Measurements from ENCODE around the gene SH3GL1. TPM values are rescaled to one million over a fixed set of nuclear protein-coding genes. Genes with fewer than 3 reads are reported as not detected.

Gene SH3GL1
- total RNA-seq, 1 experiment from 2014 or later, result 108 TPM

- H3K27me3 ChIP-seq (replicated peaks; ENCODE audit: insufficient read depth, low read depth, low read length, poor library complexity), result no peaks in the 10 kb centered on the region
- H3K36me3 ChIP-seq (ENCODE audit: insufficient read depth, low read length, poor library complexity, severe bottlenecking), result no peaks in the 10 kb centered on the region
- TF ChIP-seq EZH2 (IDR thresholded peaks at IDR 0.05; ENCODE audit: borderline replicate concordance, low read depth, low read length, poor library complexity, severe bottlenecking), result no peak
- TF ChIP-seq, protein P1, sequence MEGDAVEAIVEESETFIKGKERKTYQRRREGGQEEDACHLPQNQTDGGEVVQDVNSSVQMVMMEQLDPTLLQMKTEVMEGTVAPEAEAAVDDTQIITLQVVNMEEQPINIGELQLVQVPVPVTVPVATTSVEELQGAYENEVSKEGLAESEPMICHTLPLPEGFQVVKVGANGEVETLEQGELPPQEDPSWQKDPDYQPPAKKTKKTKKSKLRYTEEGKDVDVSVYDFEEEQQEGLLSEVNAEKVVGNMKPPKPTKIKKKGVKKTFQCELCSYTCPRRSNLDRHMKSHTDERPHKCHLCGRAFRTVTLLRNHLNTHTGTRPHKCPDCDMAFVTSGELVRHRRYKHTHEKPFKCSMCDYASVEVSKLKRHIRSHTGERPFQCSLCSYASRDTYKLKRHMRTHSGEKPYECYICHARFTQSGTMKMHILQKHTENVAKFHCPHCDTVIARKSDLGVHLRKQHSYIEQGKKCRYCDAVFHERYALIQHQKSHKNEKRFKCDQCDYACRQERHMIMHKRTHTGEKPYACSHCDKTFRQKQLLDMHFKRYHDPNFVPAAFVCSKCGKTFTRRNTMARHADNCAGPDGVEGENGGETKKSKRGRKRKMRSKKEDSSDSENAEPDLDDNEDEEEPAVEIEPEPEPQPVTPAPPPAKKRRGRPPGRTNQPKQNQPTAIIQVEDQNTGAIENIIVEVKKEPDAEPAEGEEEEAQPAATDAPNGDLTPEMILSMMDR (conservative IDR thresholded peaks at IDR 0.05; ENCODE audit: low read depth, low read length), result no peak
- POLR2A ChIA-PET (ENCODE audit: low non-redundant PET), result no interaction called here
- H3K4me1 ChIP-seq (ENCODE audit: insufficient read depth, low read length, poor library complexity, severe bottlenecking), result peaks cover 10% of the 10 kb centered on the region
- CTCF ChIA-PET, result no interaction called here
- DNase-seq (ENCODE audit: low spot score), result no peak
- H3K4me3 ChIP-seq (ENCODE audit: low read depth, low read length, poor library complexity, severe bottlenecking), result no peak overlapping the region
- peak overlapping the region; percentile 58 for H3K27ac ChIP-seq (ENCODE audit: low read depth, low read length, poor library complexity, severe bottlenecking)
- BruUV-seq (replicated peaks), result no TSS peak
- intact Hi-C loops (cut with micrococcal nuclease; ENCODE audit: unreplicated experiment), result no loop called here
- H3K9me3 ChIP-seq (ENCODE audit: low read depth, low read length, poor library complexity, severe bottlenecking), result no peaks in the 10 kb centered on the region
Observed at GRCh38 chr19:4385291-4386040, 14.9 kb downstream of the SH3GL1 start.

DNA sequence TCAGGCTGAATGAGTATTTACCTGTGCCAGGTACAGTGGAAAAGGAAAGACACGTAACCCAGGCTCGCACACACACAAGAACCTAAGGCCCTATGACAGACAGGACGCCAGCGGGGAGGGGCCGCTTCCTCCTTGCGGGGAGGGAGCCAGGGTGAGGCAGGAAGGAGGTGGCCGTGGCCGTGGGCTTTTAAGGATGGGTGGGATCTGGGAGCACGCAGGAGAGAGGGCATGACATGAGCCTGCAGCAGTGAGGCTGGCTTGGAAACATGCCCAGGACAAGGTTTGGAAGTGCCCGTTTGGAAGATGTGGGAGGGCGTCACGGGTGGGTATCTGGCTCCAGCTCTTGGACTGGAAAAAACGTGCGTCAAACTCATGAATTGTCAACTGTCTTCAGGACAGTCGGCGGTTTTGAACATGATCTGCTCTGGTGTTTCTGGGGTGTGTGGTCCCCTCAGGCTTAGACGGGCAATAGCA lies 20.1 kb downstream of the SH3GL1 start:
- H3K4me3 ChIP-seq (ENCODE audit: low read depth, low read length, poor library complexity, severe bottlenecking), result no peak overlapping the region
- ChIA-PET CTCF (interaction anchor here (1.0 kb wide), 1 partner anchor 28 kb away, joined by 6 read pairs; no protein-coding TSS in a partner anchor), POLR2A (ENCODE audit: low non-redundant PET) (interaction anchor here (0.6 to 0.7 kb wide), 2 partner anchors 9 to 411 kb away, joined by 9 to 10 read pairs; no protein-coding TSS in a partner anchor)
- peaks cover 35% of the 10 kb centered on the region for H3K4me1 ChIP-seq (ENCODE audit: insufficient read depth, low read length, poor library complexity, severe bottlenecking)
- H3K36me3 ChIP-seq (ENCODE audit: insufficient read depth, low read length, poor library complexity, severe bottlenecking), result no peaks in the 10 kb centered on the region
- DNase-seq (ENCODE audit: low spot score), result no peak
- TF ChIP-seq, protein P1 (conservative IDR thresholded peaks at IDR 0.05; ENCODE audit: low read depth, low read length), result no peak
- TF ChIP-seq EZH2 (IDR thresholded peaks at IDR 0.05; ENCODE audit: borderline replicate concordance, low read depth, low read length, poor library complexity, severe bottlenecking), result no peak
- no TSS peak for BruUV-seq (replicated peaks)
- H3K9me3 ChIP-seq (ENCODE audit: low read depth, low read length, poor library complexity, severe bottlenecking), result no peaks in the 10 kb centered on the region
- no peaks in the 10 kb centered on the region for H3K27me3 ChIP-seq (replicated peaks; ENCODE audit: insufficient read depth, low read depth, low read length, poor library complexity)
- peak overlapping the region; percentile 15 for H3K27ac ChIP-seq (ENCODE audit: low read depth, low read length, poor library complexity, severe bottlenecking)
- intact Hi-C loops (cut with micrococcal nuclease; ENCODE audit: unreplicated experiment), result no loop called here

- no TSS peak for BruUV-seq (replicated peaks)
- peaks cover 42% of the 10 kb centered on the region for H3K4me1 ChIP-seq (ENCODE audit: insufficient read depth, low read length, poor library complexity, severe bottlenecking)
- TF ChIP-seq, protein P1 (conservative IDR thresholded peaks at IDR 0.05; ENCODE audit: low read depth, low read length), result no peak
- TF ChIP-seq EZH2 (IDR thresholded peaks at IDR 0.05; ENCODE audit: borderline replicate concordance, low read depth, low read length, poor library complexity, severe bottlenecking), result no peak
- peak; percentile 57 for DNase-seq (ENCODE audit: low spot score)
- ChIA-PET CTCF (interaction anchor here (1.0 kb wide), 1 partner anchor 27 kb away, joined by 6 read pairs; no protein-coding TSS in a partner anchor), POLR2A (ENCODE audit: low non-redundant PET) (no interaction called here)
- H3K36me3 ChIP-seq (ENCODE audit: insufficient read depth, low read length, poor library complexity, severe bottlenecking), result no peaks in the 10 kb centered on the region
- H3K27ac ChIP-seq (ENCODE audit: low read depth, low read length, poor library complexity, severe bottlenecking), result peak overlapping the region; percentile 19
- H3K27me3 ChIP-seq (replicated peaks; ENCODE audit: insufficient read depth, low read depth, low read length, poor library complexity), result no peaks in the 10 kb centered on the region
- intact Hi-C loops (cut with micrococcal nuclease; ENCODE audit: unreplicated experiment), result no loop called here
- no peak overlapping the region for H3K4me3 ChIP-seq (ENCODE audit: low read depth, low read length, poor library complexity, severe bottlenecking)
- no peaks in the 10 kb centered on the region for H3K9me3 ChIP-seq (ENCODE audit: low read depth, low read length, poor library complexity, severe bottlenecking)
Observed at GRCh38 chr19:4379383-4380253, 20.7 kb downstream of the SH3GL1 start.
